Measurements from ENCODE around the gene POU6F1. TPM values are rescaled to one million over a fixed set of nuclear protein-coding genes. Genes with fewer than 3 reads are reported as not detected.
"Not testable (repeated sequence)": the region's sequence is repeated elsewhere in the genome, so short reads cannot be mapped to it uniquely, and the experiment has no call there.

POU6F1 gene
- total RNA-seq, 1 experiment from 2014 or later: 13.3 TPM

DNA sequence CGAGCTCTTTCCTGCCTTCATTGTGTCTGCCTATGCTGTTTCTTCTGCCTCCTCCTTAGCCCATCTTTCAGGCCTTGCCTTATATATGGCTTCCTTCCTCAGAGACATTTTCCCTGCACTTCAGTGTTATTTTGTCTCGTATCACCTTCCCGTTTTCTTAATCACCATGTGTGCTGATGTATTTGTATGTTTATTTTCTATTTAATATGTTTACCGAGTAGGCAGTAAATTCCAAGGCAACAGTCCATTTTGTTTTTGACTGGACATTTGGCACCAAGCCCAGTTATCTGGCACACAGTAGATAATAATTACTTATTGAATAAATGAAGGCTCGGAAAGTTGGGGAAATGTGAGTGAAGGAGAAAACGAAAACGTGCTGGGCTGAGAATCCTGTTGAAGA, 4.6 kb upstream of the POU6F1 start:
- Mint-ChIP-seq H3K27me3 (ENCODE audit: low read depth) (no peaks in the 10 kb centered on the region), H3K4me1 (peaks cover 13 to 14% of the 10 kb centered on the region in 2 experiments), H3K9me3 (no peaks in the 10 kb centered on the region), H3K36me3 (ENCODE audit: insufficient read depth in 1 of 3, low read depth in 3 of 3) (peaks cover 0 to 7% (median 2%) of the 10 kb centered on the region in 3 experiments; a peak in 4 of 7 replicates), H3K4me3 (no peak overlapping the region), H3K27ac (peak overlapping the region in 2 of 3 experiments; percentile 50 to 59; a peak in 3 of 7 replicates)
- H3K9ac ChIP-seq (ENCODE audit: extremely low read depth, insufficient read length, low read length): no peak overlapping the region
- no peak overlapping the region for H3K56ac ChIP-seq (ENCODE audit: insufficient read length, low read depth, low read length)
- no peaks in the 10 kb centered on the region for H3K79me1 ChIP-seq (ENCODE audit: insufficient read depth, low read depth, low read length, poor library complexity, severe bottlenecking)
- H2BK12ac ChIP-seq (ENCODE audit: insufficient read length, low read depth, low read length): no peak overlapping the region
- H4K20me1 ChIP-seq (ENCODE audit: control insufficient read depth, insufficient read depth, insufficient read length): no peaks in the 10 kb centered on the region
- no peak overlapping the region for H4K8ac ChIP-seq (replicated peaks; ENCODE audit: insufficient read length, low read depth, low read length)
- H2BK5ac ChIP-seq (ENCODE audit: insufficient read length, low read length): no peak overlapping the region
- H3K79me2 ChIP-seq (ENCODE audit: insufficient read depth, low read length): no peaks in the 10 kb centered on the region
- no peak overlapping the region for H2BK15ac ChIP-seq (ENCODE audit: low read depth, low read length)
- TF ChIP-seq, protein P1, sequence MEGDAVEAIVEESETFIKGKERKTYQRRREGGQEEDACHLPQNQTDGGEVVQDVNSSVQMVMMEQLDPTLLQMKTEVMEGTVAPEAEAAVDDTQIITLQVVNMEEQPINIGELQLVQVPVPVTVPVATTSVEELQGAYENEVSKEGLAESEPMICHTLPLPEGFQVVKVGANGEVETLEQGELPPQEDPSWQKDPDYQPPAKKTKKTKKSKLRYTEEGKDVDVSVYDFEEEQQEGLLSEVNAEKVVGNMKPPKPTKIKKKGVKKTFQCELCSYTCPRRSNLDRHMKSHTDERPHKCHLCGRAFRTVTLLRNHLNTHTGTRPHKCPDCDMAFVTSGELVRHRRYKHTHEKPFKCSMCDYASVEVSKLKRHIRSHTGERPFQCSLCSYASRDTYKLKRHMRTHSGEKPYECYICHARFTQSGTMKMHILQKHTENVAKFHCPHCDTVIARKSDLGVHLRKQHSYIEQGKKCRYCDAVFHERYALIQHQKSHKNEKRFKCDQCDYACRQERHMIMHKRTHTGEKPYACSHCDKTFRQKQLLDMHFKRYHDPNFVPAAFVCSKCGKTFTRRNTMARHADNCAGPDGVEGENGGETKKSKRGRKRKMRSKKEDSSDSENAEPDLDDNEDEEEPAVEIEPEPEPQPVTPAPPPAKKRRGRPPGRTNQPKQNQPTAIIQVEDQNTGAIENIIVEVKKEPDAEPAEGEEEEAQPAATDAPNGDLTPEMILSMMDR (conservative IDR thresholded peaks at IDR 0.05): no peak
- H4K91ac ChIP-seq (ENCODE audit: insufficient read length, low read depth, low read length): no peak overlapping the region
- no peak for DNase-seq
- no peak overlapping the region for H3K4ac ChIP-seq (ENCODE audit: low read depth, low read length)
- H3K4me2 ChIP-seq (ENCODE audit: insufficient read depth, insufficient read length, low read length): no peak overlapping the region
- no peak overlapping the region for H3K23ac ChIP-seq (ENCODE audit: insufficient read length, low read depth, low read length)
- H3K14ac ChIP-seq (ENCODE audit: insufficient read depth, low read length): no peak overlapping the region
- no peaks in the 10 kb centered on the region for H3K27me3 ChIP-seq (ENCODE audit: insufficient read depth, low read length)
- H2AK5ac ChIP-seq (ENCODE audit: insufficient read length, low read length): no peak overlapping the region
- no peak overlapping the region for H4K5ac ChIP-seq (ENCODE audit: insufficient read length, low read depth, low read length)
- H3K18ac ChIP-seq (ENCODE audit: insufficient read length, low read depth, low read length): no peak overlapping the region
- no peaks in the 10 kb centered on the region for H3K9me3 ChIP-seq (ENCODE audit: control insufficient read depth, low read depth, low read length)
- no peak overlapping the region for H3T11ph ChIP-seq (ENCODE audit: low read length)
- H2AFZ ChIP-seq (ENCODE audit: low read length): no peak overlapping the region
- no peaks in the 10 kb centered on the region; the same call in 1 of the 2 replicates for H3K4me1 ChIP-seq (ENCODE audit: insufficient read depth, low read length)
- H2BK120ac ChIP-seq (ENCODE audit: low read depth, low read length, poor library complexity, severe bottlenecking): no peak overlapping the region
- 100% methylated on average over 2 of the region's 7 CpGs for WGBS (ENCODE audit: extremely low coverage, insufficient read length, low lambda C conversion rate)
- H2BK20ac ChIP-seq (ENCODE audit: low read depth, low read length, poor library complexity, severe bottlenecking): no peak overlapping the region
- H3K27ac ChIP-seq (ENCODE audit: insufficient read length, low read depth, low read length): no peak overlapping the region
- peaks cover 10% of the 10 kb centered on the region for H3K23me2 ChIP-seq (ENCODE audit: insufficient read length, low read depth, low read length, poor library complexity, severe bottlenecking)

DNA sequence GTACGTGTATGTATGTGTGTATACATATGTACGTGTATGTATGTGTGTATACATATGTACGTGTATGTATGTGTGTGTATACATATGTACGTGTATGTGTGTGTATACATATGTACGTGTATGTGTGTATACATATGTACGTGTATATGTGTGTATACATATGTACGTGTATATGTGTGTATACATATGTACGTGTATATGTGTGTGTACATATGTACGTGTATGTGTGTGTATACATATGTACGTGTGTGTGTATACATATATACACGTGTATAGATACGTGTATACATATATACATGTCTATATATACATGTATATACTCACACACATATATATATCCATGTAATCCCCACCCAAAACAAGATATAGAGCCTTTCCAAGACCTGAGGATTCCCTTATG, 2.0 kb upstream of the POU6F1 start:
- H4K20me1 ChIP-seq (ENCODE audit: control insufficient read depth, insufficient read depth, insufficient read length); H3K79me2 ChIP-seq (ENCODE audit: insufficient read depth, low read length); H2BK5ac ChIP-seq (ENCODE audit: insufficient read length, low read length); H3K4ac ChIP-seq (ENCODE audit: low read depth, low read length); H3K56ac ChIP-seq (ENCODE audit: insufficient read length, low read depth, low read length); H3T11ph ChIP-seq (ENCODE audit: low read length); H2AK5ac ChIP-seq (ENCODE audit: insufficient read length, low read length); H3K9me3 Mint-ChIP-seq; H3K27ac Mint-ChIP-seq; H3K79me1 ChIP-seq (ENCODE audit: insufficient read depth, low read depth, low read length, poor library complexity, severe bottlenecking); H4K8ac ChIP-seq (replicated peaks; ENCODE audit: insufficient read length, low read depth, low read length); H3K27me3 Mint-ChIP-seq (ENCODE audit: low read depth); H3K4me3 Mint-ChIP-seq; H2BK15ac ChIP-seq (ENCODE audit: low read depth, low read length); H3K23ac ChIP-seq (ENCODE audit: insufficient read length, low read depth, low read length); H4K91ac ChIP-seq (ENCODE audit: insufficient read length, low read depth, low read length); H2BK20ac ChIP-seq (ENCODE audit: low read depth, low read length, poor library complexity, severe bottlenecking); H3K27me3 ChIP-seq (ENCODE audit: insufficient read depth, low read length); H3K36me3 Mint-ChIP-seq (ENCODE audit: insufficient read depth in 1 of 3, low read depth in 3 of 3); DNase-seq; H3K18ac ChIP-seq (ENCODE audit: insufficient read length, low read depth, low read length); H3K4me1 ChIP-seq (ENCODE audit: insufficient read depth, low read length); H3K14ac ChIP-seq (ENCODE audit: insufficient read depth, low read length); H3K27ac ChIP-seq (ENCODE audit: insufficient read length, low read depth, low read length); H3K9me3 ChIP-seq (ENCODE audit: control insufficient read depth, low read depth, low read length); H2AFZ ChIP-seq (ENCODE audit: low read length); H2BK12ac ChIP-seq (ENCODE audit: insufficient read length, low read depth, low read length); H4K5ac ChIP-seq (ENCODE audit: insufficient read length, low read depth, low read length); H3K4me2 ChIP-seq (ENCODE audit: insufficient read depth, insufficient read length, low read length); H2BK120ac ChIP-seq (ENCODE audit: low read depth, low read length, poor library complexity, severe bottlenecking); H3K9ac ChIP-seq (ENCODE audit: extremely low read depth, insufficient read length, low read length): not testable (repeated sequence)
- H3K4me1 Mint-ChIP-seq: peaks cover 18% of the 10 kb centered on the region in 2 experiments
- no CpG with 5 or more reads among the region's 12 CpGs for whole genome bisulfite sequencing (ENCODE audit: extremely low coverage, insufficient read length, low lambda C conversion rate)
- peaks cover 15% of the 10 kb centered on the region for H3K23me2 ChIP-seq (ENCODE audit: insufficient read length, low read depth, low read length, poor library complexity, severe bottlenecking)

All from H9 (cell line).